ENCODE measurements around the gene SLC47A2.

Gene SLC47A2

GRCh38 chr17:19664136-19664820, 52.1 kb downstream of the SLC47A2 start:
- no peak for DNase-seq

DNA sequence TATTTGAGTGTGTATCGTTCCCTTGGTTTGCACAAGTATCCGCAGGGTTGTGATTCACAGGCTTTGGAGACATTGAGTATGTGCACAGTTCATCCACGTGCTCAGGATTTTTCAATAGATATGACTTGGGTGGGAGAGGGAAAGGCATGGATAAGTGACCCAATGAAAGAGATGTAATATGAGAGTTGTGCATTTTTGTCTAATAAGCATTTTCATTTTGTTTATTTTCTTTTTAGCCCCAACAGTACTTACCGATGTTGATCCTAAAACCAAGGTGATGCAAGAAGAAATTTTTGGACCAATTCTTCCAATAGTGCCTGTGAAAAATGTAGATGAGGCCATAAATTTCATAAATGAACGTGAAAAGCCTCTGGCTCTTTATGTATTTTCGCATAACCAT, 53.3 kb downstream of the SLC47A2 start:
- no peak for DNase-seq

DNA sequence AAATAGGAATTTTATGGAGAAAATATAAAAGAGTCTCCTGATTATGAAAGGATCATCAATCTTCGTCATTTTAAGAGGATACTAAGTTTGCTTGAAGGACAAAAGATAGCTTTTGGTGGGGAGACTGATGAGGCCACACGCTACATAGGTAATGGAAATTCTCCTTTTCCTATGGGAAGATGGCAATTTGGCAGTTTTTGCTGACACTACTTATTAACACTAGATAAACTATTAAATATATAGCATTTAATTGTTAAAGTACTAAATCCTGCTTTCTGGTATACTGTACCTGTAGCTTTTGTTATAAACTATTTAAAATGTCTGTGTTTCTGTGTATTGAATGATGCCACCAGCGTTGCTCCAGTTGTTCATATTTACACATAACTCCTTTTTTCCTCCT, 55.3 kb downstream of the SLC47A2 start:
- DNase-seq: no peak

DNA sequence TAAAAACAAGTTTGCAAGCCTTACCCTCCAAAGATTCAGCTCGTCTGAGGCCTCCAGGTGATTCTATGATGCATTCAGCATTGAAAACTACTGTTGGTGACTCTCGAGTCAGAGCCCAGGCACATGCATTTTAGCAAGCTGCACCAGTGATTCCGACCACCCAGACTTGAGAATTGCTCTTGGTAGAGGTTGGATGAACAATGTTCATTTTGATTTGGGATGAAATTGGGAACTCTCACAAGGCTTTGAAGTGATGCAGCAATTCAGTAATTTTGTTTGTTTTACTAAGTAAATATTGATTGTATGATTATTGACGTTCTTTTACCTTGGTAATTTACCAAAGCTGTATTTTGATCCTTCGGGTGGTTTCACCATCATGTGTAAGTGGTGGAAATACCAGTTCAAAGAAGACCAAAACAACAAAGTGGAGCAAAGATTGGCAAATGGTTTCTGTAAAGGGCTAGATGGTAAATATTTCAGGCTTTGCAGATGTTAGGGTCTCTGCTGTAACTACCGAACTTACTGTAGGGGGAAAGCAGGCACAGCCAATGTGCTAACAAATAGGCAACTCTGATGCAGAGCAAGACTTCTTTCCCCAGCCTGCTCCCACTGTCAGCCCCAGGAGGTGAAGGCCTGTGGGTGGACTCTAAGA, 56.0 kb downstream of the SLC47A2 start:
- no peak for DNase-seq

GRCh38 chr17:19659366-19660177, 56.8 kb downstream of the SLC47A2 start:
- DNase-seq: no peak

- DNase-seq: no peak
These were observed 59.4 kb downstream of the SLC47A2 start for GRCh38 chr17:19656851-19657581.

DNA sequence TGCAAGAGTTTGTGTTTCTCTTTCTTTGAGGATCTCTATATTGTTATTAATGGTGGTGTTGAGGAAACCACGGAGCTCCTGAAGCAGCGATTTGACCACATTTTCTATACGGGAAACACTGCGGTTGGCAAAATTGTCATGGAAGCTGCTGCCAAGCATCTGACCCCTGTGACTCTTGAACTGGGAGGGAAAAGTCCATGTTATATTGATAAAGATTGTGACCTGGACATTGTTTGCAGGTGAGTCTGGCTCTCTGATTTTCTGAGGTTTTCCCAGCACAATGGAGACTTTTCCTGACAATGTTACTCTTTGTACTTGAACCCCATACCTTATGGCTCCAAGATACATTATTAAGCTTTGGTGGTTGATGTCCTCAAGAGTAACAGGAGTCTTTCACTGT, 60.0 kb downstream of the SLC47A2 start:
- DNase-seq: no peak

- no peak for DNase-seq
These were observed 61.5 kb downstream of the SLC47A2 start for GRCh38 chr17:19654896-19655295.

- DNase-seq: no peak
These were observed 62.0 kb downstream of the SLC47A2 start for GRCh38 chr17:19654342-19654886.

DNA sequence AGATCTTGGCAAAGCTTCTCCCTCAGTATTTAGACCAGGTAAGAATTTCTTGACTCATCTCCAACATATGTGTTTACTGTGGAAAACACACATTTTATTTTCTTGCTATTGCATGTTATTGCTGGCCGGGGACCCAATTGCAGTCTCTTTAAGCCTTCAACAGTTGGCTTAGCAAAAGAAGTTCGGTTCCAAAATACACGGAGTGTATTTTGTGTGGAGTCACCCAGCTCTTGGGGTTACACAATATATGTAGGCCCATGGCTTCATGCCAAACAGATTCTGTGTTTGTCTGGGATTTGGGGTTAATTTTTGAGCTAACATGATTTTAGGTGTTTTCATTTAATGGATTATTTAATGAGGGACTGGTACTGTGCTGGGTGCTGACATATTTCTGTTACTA, 63.8 kb downstream of the SLC47A2 start:
- DNase-seq: no peak

DNA sequence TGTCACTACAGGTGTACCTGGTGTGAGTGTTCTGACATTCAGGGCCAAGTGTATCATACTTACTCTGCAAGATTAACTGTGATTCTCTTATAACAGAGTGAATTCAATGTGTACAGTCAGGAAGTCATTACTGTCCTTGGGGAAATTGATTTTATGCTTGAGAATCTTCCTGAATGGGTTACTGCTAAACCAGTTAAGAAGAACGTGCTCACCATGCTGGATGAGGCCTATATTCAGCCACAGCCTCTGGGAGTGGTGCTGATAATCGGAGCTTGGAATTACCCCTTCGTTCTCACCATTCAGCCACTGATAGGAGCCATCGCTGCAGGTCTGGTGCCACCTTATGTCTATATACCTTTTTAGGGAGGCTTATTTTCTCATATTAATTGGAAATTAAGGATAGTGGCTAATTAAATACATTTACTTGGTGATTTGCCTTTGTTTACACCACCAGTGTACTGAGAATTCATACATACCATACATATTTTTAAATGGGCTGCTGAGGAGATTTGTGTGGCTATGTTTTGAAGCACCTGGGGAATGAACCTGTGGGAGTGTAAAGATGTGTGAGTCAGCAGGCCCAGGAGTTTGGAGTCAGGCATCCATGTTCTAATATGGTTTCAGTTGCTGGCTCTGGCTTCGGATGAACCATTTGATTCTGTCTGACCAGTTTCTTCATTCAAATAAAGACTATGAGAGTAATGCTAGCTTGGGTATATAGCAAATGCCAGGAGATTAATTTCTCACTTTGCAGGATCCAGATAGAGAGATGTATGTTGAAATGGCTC, 64.7 kb downstream of the SLC47A2 start:
- DNase-seq: no peak

GRCh38 chr17:19650826-19651225, 65.6 kb downstream of the SLC47A2 start:
- DNase-seq: no peak

DNA sequence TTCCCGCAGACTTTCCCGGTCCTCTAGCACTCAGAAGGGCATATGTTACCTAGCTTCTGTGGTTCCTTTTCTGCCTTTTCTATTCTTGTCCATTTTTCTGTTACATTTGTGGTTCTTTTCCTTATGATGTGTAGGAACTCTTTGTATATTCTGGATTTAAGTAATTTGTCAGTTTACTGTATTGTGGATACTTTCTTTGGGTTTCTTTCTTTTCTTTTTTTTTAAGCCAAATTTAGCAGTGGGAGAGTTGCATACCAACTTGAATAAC, 67.2 kb downstream of the SLC47A2 start:
- no peak for DNase-seq

GRCh38 chr17:19648475-19649273, 67.7 kb downstream of the SLC47A2 start, which contains the start of gene ALDH3A2:
ALDH3A2 (plus strand) TSS chr17:19648751; CDS start chr17:19648972, 221 bp downstream.
- DNase-seq: peak; percentile 58

DNA sequence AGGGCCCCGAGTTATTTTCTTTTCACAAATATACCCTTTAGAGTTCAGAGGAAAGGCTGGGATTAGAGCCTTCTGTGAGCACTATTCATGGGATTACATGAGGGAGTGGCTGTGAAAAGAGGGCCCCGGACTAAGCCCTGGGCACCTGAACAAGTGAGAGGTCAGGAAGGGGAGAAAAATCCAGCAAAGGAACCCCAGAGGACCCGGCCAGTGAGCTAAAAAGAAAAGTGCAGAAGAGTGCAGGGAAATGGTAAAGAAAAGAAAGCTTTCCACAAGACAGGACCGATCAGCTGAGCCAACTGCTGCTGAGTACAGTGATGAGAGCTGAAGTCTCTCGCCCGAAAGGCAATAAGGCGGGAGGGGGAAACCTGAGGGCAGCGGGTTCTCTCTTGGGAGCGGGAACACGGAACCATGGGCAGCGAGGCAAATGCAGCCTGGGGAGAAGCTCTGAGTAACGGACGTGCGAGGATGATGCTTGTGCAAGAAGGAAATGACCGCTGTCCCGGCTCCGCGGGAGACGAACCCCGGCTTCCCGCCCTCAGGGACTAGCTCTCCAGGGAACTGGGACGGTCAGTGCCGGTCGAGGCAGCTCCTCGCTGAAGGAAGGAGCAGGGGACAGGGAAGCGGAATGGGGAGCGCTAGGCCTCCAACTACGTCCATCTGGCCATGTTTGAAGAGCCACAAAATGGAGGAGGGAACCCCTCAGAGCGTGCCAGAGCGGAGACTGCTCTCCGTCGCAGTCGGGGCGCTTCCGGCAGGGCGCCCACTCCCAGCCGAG, 68.5 kb downstream of the SLC47A2 start:
- no peak for DNase-seq

GRCh38 chr17:19646788-19647696, 69.3 kb downstream of the SLC47A2 start:
- DNase-seq: no peak

DNA sequence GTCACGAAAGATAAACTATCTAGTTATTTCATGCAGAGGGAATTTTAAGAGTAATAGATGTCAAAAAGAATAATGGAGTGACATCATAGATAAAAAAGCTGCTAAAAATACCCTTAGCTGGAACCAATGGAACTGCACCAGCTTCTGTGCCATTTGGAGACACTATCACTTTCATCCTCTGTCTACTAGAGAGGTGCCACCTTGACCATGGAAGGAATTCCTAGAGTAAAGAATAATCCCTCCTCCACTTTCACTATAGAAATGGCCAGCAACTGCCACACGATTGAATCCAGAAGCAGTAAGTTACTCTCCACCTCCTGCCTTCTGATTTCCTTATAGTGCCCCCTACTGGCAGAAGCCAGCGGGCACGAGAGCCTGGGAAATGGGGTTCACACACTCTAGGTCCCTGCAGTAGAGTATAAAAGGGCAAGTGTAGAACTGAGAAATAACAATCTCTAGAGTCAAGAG, 70.6 kb downstream of the SLC47A2 start:
- DNase-seq: no peak

DNA sequence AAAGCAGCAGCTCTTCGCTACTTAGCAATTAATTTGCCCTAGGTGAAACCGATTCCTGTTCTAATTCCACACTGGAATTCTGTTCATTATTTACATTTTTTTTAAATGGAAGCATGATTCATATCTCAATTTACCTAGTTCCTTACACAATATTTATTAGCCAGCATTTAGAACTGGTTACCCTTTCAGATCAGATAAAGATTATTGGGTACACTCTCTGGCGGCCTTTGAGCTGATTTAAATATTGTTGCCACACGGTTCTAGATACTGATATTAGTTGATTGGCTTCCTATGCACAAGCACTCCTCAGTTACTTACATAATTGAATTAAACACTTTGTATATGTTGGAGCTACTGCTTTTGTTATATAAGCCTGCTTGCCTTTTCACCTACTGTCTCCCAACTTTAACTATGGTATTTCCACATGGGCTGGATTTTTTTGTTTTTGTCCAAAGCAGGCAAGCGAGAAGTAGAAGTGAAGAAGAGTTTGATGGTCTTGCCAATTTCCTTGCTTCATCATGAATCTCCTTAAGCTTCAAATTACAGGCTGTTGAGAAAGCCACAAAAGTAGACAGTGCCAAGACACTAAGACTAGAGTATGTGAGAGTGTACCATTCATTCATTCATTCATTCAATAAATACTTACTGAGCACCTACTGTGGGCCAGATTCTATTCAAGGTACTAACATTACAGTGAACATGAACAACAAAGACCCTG, 71.7 kb downstream of the SLC47A2 start:
- no peak for DNase-seq
